ENCODE results near the gene CHGA.

CHGA gene

GRCh38 chr14:92922883-92923743, at the start of gene CHGA:
CHGA (plus strand) TSS chr14:92923150; CDS start chr14:92923360, 210 bp downstream.
- peak; percentile 15 for DNase-seq (ENCODE audit: low read depth, low spot score)

GRCh38 chr14:92874962-92875661, 47.8 kb upstream of the CHGA start:
- no peak for DNase-seq (ENCODE audit: low read depth, low spot score)

GRCh38 chr14:92877757-92878431, 45.1 kb upstream of the CHGA start:
- DNase-seq (ENCODE audit: low read depth, low spot score), result no peak

GRCh38 chr14:92880351-92880750, 42.6 kb upstream of the CHGA start:
- no peak for DNase-seq (ENCODE audit: low read depth, low spot score)

- no peak for DNase-seq (ENCODE audit: low read depth, low spot score)
These were observed 42.1 kb upstream of the CHGA start for GRCh38 chr14:92880851-92881250.

- no peak for DNase-seq (ENCODE audit: low read depth, low spot score)
These were observed 39.9 kb upstream of the CHGA start for GRCh38 chr14:92883066-92883465.

GRCh38 chr14:92884410-92884809, 38.5 kb upstream of the CHGA start:
- no peak for DNase-seq (ENCODE audit: low read depth, low spot score)

- DNase-seq (ENCODE audit: low read depth, low spot score), result no peak
These were observed 37.5 kb upstream of the CHGA start for GRCh38 chr14:92885279-92886061.

GRCh38 chr14:92886337-92886736, 36.6 kb upstream of the CHGA start:
- no peak for DNase-seq (ENCODE audit: low read depth, low spot score)

- no peak for DNase-seq (ENCODE audit: low read depth, low spot score)
These were observed 35.8 kb upstream of the CHGA start for GRCh38 chr14:92887157-92887556.

GRCh38 chr14:92888896-92889295, 34.1 kb upstream of the CHGA start:
- DNase-seq (ENCODE audit: low read depth, low spot score), result no peak

GRCh38 chr14:92890830-92891588, 31.9 kb upstream of the CHGA start:
- DNase-seq (ENCODE audit: low read depth, low spot score), result no peak

GRCh38 chr14:92892589-92892988, 30.4 kb upstream of the CHGA start:
- DNase-seq (ENCODE audit: low read depth, low spot score), result no peak

- DNase-seq (ENCODE audit: low read depth, low spot score), result no peak
These were observed 27.5 kb upstream of the CHGA start for GRCh38 chr14:92895352-92895878.

- peak; percentile 14 for DNase-seq (ENCODE audit: low read depth, low spot score)
These were observed 24.9 kb upstream of the CHGA start for GRCh38 chr14:92897922-92898565.

- DNase-seq (ENCODE audit: low read depth, low spot score), result no peak
These were observed 24.3 kb upstream of the CHGA start for GRCh38 chr14:92898566-92899131.

GRCh38 chr14:92900660-92901059, 22.3 kb upstream of the CHGA start:
- DNase-seq (ENCODE audit: low read depth, low spot score), result no peak

- no peak for DNase-seq (ENCODE audit: low read depth, low spot score)
These were observed 20.8 kb upstream of the CHGA start for GRCh38 chr14:92902191-92902590.

GRCh38 chr14:92902726-92903125, 20.2 kb upstream of the CHGA start:
- no peak for DNase-seq (ENCODE audit: low read depth, low spot score)

- no peak for DNase-seq (ENCODE audit: low read depth, low spot score)
These were observed 19.6 kb upstream of the CHGA start for GRCh38 chr14:92903359-92903758.

Measured in activated naive CD8-positive, alpha-beta T cell treated with anti-CD3 and anti-CD28 coated beads, Interleukin-2, amount 50 U/mL, for 16 hours (primary cell).